GM10847 (cell line): ENCODE data around the gene SNED1.

ENCODE experiments used
- POLR2A ChIP-seq: IDR thresholded peaks from 2 replicates; pipeline ENCODE4 v1.6.1; 2011; ENCODE audit not compliant: insufficient read length; ENCODE audit errors: extremely low read depth

SNED1 gene

DNA sequence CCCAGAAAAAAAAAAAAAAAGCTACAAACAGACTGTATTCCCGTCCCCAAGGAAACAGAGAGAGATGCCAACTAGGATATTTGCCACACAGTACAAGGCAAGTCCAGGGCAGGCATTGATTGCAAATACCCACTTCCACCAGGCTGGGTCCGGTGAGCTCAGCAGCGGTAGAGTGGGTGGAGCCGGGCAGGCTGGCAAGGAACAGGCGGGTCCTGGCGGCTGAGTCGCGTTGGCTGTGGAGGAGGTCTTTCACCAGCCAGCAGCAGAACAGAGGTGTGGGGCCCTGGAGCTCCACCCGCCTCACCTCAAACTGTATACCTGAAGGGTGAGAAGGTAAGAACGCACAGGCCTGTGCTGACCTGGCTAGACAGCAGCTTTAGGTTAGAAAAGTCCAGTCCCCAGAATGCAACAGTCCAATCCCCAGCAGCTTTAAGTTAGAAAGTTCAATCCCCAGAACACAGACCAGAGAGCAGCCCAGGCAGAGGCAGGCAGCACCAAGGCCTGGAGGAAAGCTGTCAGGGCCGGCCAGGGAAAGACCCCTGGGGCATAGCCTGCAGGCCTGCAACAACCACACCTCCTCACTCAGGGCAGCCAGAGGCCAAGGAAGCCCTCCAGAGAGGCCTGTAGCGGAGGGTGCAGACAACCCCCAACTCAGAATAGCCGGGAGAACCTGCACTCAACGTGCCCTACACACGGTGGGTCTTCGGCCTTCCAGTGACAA is 125.6 kb downstream of the SNED1 start:
- no peak for TF ChIP-seq POLR2A

DNA sequence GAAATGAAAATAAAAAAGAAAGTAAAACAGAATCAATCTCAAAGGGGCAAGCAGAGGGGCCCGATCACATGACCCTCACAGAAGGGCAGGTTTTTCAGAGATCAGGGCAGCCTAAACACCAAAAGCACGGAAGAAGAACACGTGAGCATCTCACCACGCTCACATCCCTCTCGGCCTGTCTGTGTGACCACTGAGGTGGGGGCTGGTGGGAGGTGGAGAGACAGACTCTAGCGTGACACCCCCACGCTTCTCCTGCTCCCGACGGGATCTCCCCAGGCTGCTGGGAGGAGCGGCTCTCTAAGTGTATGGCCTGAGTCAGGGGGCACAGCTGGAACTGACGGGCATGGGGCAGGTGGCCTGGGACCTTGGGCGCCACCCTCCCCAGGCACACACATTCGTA is 127.2 kb downstream of the SNED1 start:
- no peak for TF ChIP-seq POLR2A

DNA sequence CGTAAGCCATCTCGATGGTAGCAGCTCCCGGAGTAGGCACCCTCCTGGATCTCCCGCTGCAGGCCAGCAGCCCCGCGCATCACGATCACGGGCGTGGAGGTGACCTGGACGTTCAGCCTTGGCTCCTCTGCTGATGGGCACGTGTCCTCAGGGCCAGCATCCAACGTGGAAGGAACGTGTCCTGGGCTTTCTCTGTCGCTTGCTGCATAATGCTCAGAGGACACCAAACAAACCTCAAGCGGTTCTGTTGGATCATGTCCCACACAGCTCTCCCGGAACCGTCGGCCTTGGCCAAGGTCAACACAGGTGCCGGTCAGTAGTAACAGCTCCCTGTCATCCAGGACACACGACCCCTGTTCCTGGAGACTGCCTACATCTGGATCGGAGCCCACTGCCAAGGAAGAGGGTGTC is 127.8 kb downstream of the SNED1 start:
- TF ChIP-seq POLR2A, result no peak

DNA sequence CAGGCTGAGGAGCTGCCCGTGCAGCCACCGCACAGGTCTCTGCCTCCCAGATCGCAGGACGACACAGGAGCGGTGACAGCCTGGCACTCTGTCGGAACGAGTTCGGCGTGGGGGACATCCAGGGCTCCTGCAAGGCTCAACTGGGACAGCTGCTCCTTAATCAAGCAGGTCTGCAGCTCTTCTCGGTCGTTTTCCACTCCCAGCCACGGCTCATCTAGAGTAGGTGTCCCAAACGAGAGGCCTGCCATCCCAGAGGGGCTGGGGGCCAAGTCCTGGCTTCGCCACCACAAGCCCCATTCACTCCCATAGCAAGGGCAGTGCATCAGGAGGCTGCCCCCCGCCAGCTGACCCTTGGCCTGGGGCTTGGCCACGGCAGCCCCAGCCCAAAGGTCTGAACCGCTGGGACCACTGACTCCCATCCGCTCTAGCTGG is 128.4 kb downstream of the SNED1 start:
- no peak for TF ChIP-seq POLR2A

DNA sequence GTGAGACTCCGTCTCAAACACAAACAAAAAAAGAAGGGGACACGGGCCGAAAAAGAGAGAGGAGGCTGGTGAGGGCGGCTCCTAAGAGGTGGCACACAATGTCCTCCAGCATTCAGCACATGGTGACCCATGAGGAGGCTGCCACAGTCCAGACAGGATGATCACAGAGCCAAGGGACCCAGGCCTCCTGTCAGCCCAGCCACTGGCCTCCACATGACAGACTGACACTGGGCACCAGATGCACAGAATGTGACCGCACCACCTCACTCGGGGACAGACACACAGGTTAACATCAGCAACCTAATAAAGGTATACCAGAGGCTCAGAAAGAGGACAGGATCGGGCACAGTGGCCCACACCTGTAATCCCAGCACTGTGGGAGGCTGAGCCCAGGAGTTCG is 129.8 kb downstream of the SNED1 start:
- no peak for TF ChIP-seq POLR2A

DNA sequence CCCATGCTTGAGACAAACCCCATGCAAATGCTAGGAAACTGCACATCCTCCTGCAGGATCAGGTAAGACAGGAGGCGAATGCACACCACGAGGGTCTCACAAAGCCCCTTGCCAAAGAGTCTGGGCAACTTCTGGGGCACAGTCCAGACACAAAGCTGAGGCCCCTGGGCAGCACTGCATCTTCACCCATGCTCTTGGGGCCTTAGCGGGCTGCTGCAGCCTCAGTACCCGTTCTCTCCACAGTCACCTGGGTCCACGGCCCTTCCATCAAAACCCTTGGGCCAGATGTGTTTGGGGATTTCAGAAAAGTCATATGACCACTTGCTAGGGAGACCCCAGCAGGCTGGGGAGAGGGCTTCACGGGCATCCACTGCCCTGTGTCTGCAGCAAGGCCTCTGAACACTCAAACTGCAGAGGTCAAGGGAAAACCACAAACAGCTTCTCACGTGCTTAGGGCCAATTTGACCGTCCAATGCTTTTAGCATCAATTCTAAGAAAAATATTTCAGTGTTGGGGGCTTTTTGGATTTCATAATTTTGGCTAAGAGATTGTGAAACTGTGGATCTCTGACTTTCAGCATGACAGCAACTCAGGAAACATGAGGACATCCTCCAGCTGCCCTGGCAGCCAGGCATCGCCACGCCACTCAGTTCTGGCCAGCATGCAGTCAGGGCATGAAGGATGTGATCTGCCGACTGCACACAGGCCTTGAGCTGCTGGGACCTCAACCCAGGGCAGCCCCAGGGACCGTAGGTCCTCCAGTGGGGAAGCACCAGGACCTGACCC is 130.9 kb downstream of the SNED1 start:
- TF ChIP-seq POLR2A, result no peak

DNA sequence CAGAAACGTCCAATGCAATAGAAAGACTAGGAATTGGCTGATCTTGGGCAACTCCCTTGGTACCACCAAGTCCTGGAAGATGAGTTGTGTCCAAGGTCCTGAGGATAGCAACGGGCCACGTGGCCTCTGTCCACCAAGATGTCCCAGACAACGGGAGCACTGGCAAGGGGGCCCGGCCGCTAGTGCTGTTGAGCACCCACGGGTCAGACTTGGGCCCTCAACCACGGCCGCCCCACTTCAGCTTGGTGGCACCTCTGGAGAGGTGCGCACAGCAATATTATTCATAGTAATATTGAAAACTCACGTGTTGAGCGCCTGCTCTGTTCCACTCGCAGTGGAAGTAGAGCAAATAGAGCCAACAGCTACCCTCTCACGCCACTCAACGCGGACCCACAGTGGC is 131.9 kb downstream of the SNED1 start:
- no peak for TF ChIP-seq POLR2A

DNA sequence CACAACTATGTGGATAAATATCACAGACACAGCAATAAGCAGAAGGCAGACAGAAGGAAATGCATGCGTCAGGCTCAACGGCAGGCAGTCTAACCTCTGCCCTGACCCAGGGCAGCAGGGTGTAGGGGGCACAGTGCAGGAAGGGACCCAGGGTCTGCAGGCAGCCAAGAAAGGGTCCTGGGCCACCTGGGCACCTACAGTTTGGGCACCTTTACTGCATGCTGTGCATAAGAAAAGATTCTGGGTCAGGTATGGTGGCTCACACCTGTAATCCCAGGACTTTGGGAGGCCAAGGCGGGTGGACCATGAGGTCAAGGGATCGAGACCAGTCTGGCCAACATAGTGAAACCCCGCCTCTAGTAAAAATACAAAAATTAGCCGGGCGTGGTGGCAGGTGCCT is 133.1 kb downstream of the SNED1 start:
- TF ChIP-seq POLR2A, result no peak

DNA sequence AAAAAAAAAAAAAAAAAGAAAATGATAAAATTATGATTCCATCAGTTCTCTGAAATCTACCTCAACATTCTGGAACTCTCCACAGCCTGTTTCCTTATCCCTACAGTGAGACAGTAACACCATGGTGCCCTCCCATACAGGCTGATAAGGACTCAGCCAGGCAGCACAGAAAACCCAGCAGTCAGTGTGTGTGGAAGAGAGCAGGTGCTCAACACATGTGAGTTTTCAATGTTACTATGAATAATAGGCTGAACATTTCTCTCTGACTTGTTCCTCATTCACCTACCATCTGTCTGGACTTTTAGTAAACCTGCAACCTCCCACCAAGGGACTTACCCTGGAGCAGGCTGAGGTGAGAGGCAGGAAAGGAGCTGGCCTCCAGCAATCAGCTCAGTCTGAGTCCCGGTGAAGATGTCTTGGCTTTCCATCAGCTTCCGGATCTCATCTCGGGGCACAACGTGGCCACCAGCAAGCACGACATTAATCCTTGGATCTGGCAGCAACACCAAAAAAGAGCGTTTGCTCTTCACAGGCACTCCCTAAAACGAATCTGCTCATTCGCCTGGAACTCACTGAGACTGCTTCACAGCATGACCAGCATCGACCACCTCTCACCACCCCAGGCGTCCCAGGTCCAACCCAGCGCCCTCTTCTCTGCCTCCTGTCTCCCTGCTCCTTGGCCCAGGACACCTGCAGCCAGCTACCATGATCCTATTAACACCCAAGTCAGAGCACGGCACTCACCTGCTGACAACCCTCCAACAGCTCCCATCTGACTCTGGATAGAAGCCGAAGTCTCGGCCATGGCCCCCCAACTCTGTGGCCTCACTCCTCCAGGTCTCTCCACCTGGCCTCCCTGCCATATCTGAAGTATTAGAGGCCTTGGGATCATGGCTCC is 134.4 kb downstream of the SNED1 start:
- no peak for TF ChIP-seq POLR2A

DNA sequence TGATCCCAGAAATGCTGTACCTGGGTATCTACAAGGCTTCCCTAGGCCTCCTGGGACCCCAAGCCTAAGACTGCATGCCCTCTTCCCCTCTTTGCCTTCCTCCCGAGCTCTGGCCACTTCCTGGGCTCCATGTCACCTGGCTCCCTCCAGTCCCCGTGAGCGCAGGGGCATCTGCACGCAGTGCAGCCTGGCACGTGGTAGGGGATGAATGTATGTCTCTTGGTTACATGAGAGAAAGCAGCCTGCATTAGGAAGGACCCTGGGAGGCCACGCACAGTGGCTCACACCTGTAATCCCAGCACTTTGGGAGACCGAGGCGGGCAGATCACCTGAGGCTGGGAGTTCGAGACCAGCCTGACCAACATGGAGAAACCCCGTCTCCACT is 135.0 kb downstream of the SNED1 start:
- no peak for TF ChIP-seq POLR2A

DNA sequence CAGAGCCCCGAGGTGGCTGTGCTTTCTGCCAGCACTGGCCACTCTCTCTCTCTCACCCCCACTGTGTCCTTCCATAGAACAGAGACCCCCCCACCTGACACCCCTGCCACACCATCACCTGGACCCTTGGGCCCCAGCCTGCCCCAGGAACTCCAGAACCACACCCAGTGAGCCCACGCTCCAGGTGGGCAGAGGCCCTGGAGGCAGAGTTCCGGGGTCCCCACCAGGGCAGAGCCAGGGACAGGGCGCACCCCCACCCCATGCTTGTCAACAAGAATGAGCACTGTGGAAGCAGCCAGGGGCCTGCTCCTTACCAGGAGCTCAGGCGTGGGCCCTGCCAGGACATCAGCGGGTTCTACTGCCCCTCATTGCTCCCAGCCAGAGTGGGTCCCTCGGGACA is 136.3 kb downstream of the SNED1 start:
- no peak for TF ChIP-seq POLR2A

DNA sequence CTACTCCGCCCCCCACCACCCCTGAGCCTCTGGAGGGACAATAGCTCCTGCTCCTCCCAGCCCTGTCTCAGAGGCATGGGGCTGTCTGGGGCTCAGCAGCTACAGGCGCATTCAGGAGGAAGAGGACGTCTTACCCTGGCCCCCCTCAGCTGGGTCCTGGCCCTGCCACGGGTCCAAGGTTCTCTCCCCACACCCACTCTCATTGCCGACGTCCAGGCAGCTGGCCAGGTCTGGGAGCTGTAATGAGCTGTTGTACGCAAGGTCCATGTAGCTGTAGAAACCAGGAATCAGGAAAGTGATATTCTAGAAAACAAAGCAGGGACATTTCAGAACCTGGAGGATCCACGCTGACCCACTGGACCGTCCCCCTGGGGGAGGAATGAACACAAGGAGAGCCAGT is 137.3 kb downstream of the SNED1 start:
- no peak for TF ChIP-seq POLR2A

DNA sequence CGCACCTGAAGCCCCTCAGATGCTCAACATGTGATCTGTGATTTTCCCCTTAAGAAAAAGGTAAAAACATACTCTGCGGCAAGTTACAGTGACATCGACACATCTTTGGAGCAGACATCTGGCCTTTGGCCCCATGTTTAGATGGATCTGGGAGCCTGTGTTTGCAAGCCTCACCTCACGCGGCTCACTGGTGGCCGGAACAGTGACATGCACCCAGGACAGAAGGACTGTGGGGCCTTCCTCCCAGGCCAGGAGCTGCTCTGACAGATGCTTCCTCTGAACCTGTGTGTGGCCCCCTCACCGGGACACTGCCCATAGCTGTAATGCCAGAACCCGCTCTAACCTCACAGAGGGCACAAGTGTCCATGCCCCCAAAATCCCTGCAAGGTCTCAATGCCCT is 137.8 kb downstream of the SNED1 start:
- no peak for TF ChIP-seq POLR2A

DNA sequence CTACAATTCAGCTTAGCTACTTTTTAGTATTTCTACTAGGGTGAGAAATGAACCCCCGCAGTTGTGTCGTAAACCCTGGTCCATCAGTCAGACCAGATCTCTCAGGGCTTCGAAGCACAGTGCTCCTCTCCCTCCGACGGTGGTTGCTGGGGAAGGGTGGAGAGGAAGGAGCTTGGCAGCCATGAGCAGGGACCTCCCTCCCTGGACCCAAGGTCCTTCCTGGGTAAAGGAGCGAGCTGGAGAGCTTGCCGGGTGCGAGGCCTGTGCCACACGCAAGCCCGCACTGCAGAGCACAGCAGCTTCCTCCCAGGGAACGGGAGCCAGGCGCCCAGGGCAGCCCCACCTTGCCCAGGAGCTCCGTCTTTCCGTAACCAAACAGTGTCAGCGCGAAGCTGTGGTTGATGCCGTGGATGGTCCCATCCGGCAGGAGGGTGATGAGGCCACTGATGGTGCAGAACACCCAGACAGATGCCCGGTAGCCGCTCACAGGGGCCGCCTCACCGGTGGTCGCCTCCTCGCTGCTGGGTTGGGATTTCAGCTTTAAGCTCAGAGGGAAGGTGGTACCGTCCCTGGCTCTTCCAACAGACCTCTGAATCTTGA is 138.3 kb downstream of the SNED1 start:
- TF ChIP-seq POLR2A, result no peak
